EH (cell line): ENCODE results near the gene BRINP1.

Experiments
- DNase-seq: peaks from one replicate; pipeline ENCODE4 v3.0.0-alpha.2; 2015; ENCODE audit warnings: low read depth

Gene BRINP1

DNA sequence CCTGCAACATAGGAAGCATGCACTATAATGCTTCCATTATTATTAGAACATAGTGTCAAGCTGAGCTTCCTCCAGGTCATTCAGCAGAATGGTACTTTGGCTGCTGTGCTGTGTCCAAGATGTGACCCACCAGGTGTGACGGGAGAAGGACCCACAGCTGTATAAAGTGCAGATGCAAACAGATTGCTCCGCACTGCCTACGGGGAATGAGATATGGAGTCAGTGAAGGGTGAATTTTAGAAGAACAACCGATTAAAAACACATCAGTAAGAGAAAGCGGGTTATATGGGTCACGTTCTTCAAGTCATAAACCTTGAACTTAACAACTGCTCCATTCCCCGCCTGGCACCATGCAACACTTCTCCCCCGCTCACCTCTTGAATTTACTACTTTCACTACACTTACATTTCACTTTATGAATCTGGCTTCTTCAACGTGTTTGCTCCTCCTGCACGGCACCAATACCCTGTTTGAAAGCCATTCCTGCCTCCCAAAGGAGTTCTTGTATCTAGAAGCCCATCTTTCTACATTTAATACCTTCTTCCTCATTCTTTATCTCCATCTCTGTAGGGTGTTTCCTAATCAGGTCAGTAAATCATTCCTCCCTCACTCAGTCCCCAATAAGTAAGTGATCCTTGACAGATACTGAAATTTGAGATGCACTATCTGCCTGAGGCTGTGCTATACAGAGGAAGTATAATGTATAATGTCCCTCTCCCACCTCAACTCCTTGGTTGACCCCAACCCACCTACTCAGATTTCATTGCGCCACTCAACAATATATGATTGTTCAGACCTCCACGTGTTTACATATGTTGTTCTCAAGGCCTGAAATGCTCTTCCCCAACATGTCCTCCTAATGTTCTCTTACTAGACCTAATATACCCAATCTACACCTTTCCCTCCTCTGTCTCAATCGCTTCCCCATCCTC lies 25.9 kb downstream of the BRINP1 start:
- DNase-seq = no peak

DNA sequence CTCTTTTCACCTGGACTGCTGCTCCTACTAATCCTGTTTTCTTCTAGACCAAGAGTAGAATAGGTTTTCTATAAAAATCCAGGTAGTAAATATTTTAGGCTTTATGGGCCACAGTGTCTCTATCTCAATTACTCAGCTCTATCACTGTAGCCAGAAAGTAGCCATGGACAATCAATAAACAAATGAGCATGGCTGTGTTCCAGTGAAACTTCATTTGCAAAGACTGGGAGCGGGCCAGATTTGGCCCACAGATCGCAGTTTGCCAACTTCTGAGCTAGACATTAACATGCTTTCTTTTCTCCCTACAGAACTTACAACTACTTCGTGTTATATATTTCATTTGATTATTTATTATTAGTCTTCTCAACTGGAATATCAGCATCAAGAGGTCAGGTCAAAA lies 30.2 kb downstream of the BRINP1 start:
- DNase-seq = no peak

DNA sequence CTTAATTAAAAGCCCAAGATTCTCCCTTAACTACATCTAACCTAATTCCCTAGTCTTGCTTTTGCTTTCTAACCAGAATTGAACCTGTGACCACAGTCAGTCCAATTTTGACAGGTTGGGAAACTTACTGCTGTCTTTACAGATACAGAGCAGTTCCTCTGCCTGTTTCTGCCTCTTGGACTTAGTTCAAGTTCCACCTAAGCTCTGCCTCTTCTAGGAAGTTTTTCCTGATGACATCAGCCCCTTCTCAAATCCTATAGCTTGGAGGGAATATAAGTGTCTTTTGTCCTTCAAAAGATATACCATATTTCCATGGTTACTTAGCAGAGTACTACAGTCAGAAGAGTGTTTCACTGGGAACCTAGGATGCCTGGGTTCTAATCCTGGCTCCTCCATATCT lies 31.7 kb downstream of the BRINP1 start:
- DNase-seq = no peak

DNA sequence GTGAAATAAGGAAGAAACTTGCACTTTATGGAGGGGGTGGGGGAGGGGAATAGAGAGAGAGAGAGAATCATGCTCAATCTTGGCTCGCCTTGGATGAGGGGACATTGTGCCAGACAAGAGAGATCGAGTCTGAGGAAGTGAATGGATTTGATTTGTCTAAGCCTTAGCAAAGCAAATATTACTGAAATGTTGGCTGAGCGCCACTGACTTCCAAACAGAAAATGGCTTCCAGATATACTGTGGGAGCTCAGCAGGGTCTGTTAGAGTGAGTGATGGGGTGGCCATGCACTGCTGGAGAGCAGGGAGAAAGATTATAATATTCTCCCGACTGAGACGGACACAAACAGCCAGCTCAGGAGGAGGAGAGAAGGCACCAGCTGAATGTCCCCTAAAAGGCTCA lies 34.5 kb downstream of the BRINP1 start:
- no peak for DNase-seq

DNA sequence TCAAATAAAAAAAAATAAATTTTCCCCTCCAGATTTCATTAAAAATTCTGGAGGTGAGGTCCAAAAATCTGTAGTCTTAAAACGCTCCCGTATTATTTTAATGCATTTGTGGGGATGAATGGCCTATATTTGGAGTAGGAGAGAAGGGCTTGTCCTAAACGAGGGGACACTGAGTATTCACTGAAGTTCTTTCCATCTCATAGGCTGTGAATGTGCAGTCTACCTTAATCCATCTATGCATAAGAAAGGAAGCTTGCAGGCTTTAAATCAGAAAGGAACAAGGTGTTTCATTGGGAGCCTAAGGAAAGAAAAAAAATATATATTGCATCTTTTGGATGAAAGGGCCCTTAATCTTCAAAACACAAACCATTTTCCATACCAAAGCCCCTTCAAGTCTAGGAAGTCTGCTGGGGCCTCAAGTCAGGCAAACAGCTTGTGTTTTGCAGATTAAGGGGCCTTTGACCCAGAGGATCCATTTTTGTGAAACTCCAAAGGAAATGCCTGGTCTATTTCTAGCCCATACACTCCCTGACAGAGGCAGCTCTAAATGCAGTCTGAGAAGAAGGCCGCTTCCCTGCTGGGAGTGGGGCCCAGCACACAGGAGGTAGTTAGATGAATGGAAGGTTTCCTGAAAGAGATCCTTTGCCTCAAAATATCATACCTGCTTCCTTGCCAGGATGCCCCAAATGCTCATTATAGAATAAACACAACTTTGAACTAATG lies 35.6 kb downstream of the BRINP1 start:
- no peak for DNase-seq

DNA sequence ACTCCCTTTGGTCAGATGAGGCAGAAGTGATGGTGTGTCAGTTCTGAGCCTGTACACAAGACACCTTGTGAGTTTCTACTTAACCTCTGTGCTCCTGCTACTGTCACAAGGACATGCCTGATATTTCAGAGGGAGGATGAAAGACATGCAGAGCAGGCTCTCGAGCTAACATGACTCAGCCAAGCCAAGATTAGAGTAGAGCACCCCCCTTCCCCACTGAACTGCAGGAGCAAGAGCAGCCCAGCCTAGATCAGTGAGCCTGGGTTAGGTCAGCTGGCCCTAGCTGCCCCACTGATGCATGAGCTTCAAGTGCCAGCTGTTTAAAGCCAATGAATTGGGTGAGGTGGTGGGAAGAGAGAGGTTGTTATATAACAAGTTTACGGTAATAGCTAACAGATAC lies 36.7 kb downstream of the BRINP1 start:
- no peak for DNase-seq

DNA sequence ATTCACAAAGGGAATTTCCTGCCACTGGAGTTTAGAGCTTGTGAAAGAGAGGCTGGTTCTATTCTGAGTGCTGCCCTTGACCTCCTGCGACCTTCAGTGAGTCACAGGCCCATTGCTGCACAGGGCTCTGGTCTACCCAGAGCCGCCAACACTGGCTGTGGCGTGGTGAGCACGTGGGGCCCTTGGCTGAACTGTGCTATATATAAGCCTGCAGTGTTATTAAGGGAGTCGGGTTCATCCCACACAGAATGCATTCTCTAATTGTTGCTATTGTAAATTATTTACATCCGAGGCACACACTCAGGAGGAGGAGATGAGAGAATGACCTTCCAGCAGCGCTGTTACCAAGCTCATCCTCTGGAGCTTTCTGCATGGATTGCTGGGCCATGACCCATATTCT lies 47.1 kb downstream of the BRINP1 start:
- DNase-seq = no peak

DNA sequence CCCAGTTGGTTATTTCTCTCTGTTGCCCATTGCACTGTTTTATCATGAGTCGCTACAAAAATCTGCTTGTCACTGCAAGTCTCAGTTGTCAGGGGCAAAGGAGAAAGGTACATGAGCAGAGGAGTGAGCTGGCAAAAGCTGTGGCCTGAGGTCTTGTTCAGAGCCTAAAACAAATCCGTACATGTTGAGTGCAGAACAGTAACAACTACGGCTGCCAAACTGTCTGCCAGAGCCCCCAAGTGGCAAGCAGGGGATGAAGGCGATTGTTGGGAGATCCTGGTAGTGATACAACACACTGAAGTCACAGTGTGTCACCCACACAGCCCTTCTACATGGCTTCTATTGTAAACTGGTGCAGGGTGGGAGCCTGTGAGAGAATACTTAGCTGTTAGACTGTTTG lies 50.9 kb downstream of the BRINP1 start:
- no peak for DNase-seq

DNA sequence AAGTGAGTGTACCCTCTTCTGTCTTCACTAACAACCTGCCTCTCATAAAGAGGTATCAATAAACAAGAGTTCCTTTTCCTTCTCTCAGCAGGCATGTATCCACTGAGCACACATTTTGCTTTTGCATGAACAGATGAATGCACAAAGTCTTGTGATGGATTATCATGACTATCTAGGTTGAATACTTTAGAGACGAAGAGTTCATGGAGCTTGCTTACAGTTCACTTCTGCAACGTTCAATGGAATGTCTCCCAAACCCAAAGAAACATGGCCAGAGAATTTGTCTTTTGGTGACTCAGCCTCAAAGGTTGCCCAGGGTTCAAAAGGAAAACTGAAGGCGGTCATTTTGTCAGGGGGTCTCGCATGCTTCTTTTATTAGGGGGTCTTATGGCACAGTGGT lies 55.4 kb downstream of the BRINP1 start:
- DNase-seq = no peak

DNA sequence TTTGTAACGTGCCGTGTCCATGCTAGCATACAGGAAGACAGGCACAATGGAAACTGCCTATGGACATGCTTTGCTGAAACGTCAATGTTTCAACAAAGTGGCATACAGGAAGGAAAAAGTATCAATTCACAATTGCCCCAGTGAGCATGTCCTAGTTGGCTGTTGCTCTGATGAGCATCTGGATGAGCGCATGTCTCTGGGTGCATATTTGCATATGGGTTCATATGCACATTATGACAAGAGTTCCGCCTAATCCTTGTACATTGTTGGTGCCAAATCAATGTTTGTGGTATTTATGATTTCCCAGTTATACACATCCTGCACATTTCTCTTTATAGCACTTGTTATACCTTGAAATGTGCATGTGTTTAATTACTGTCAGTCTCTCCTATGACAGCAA lies 58.5 kb downstream of the BRINP1 start:
- DNase-seq = no peak

DNA sequence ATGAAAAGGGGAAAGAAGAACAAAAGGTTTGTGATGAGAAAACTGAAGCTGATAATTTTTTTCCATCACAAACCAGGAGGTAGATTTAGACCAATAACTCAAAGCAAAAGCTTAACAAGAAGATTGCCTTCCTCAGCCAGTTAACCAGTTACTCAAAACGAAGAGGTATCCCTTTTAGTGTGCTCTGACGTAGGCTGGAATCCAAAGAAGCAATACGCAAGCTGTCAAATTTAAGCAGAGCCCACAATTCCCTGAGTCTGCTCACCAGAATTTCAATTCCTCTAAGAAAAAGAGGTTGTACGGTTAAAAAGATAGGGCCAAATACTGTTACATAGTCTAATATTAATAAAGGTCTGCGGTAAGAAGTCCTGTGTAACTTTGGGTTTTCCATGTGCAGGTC lies 61.8 kb downstream of the BRINP1 start:
- no peak for DNase-seq

DNA sequence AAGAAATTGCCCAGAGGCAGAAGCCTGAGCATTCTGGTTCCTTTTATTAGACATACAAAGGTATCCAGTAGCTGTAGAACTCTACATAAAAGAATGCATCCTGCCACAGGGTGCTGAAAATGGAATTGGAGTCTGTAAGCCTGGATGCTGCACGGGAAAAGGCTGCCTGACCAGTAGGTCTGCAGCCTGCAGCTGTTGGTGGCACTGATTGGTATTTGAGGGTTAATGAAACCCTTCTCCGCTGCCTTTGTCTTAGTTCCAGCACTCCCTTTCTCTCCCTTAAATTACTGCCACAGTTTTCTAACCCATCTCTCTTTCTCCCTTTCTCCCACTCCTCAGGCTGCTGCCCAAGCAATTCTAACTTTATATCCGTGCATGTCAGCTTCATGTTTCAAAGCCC lies 64.7 kb downstream of the BRINP1 start:
- DNase-seq = no peak

DNA sequence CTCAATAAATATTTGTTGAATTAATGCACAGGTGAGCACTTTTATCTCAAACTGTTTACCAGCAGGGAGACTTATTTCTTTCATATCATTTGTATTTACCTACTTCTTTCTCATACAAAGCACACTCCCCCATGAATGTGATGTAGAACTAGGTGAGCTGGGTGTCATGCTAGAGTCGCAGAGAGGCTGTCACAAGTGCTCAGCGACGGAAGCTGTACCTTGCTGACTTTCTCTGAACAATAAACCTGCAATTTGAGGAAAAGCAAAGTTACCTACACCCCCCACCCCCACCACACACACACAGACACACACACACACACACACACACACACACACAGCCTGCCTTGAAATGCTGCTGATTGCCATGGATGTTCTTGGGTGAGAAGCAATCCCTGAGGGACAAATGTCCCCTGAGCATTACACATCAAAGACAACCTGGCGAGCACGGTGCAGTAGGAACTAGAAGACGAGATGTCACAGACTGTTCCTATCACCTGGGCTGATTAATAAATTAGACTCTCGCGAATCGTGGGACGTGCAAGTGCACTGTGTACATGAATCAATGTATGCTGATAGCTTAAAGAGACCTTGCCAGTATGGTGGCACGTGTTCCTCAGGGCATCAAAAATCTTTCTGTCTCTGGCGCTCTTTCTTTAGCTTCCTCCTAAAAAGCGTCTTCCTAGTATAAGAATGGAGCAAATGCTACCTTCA lies 66.1 kb downstream of the BRINP1 start:
- no peak for DNase-seq

DNA sequence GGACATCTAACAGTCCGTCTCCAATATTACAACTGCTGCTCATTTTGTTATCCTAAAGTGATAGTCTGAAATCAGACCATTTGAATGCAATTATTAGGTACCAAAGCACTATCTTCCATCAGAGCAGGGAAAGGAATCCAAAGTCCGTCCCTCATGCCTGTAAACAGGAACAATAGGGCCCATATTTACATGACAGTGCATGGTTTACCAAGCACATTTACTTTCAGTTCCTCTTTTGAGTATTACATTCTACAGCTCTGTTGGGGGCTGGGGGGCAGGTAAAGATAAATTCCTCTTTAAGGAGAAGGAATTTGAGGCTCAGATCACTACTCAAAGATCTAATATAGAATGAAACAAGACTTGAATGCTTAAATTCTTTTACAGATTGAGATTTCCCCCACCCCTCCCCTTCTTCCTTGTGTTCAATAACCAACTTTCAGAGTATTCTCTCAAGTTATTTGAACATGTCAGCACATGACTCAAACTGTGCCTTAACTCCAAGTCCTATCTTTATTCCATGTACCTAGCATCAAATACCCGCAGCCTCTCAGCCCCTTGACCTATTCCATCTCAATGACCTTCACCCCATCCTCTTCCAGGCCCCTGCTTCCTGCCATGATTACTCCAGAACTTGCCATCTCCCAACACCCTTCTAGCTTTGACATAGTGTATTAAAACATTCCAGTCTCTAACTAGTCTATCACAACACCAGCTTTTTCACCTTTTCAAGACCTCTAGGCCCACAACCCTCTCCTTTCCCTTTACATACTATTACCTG lies 71.0 kb downstream of the BRINP1 start:
- no peak for DNase-seq

DNA sequence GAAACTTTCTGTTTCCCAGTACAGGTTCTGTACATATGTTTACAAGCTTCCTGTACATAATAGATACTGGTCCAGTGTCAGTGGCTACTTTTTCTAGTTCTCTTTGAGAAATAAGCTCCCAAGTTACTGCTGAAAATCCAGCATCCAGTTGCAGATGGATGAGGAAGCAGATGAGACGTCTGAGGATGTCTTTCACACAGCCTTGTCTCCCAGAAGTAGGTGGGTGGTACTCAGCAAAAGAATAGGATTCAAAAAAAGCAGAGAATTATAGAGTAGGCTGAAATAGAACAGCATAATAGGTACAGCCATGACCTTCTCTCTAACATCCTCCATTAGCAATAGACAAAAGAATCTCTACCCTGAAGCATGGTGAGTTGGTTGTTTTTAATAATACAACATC lies 77.7 kb downstream of the BRINP1 start:
- no peak for DNase-seq

DNA sequence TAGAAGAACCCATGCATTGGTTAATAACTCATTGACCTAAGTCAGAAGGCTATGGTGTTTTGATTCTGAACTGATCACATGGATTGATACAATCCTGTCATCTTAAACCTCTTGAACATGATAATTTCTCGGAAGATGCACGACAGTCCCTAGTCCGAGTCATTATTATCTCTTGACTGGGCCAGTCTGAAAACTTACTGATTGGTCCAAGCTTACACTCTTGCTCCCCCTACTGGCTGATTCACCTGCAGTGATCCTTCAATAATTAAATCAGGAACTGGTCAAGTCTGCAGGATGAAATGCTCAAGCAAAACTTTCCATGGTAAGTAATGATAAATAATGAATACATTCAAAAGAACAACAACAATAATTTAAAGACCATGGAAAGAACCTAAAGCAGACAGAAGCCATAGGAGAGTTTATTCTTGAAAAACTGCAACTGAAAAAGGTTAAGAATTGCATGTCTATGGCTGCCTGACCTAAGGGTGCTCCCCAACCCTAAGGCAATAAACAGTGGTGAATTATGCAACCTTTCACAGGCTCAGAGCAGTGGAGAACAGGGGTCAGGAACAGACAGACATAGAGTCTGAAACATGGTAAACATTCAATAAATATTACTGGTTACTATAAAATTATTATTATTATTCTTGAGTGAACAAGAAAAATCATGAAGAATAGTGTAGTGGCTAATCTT lies 79.3 kb downstream of the BRINP1 start:
- peak; percentile 47 for DNase-seq

DNA sequence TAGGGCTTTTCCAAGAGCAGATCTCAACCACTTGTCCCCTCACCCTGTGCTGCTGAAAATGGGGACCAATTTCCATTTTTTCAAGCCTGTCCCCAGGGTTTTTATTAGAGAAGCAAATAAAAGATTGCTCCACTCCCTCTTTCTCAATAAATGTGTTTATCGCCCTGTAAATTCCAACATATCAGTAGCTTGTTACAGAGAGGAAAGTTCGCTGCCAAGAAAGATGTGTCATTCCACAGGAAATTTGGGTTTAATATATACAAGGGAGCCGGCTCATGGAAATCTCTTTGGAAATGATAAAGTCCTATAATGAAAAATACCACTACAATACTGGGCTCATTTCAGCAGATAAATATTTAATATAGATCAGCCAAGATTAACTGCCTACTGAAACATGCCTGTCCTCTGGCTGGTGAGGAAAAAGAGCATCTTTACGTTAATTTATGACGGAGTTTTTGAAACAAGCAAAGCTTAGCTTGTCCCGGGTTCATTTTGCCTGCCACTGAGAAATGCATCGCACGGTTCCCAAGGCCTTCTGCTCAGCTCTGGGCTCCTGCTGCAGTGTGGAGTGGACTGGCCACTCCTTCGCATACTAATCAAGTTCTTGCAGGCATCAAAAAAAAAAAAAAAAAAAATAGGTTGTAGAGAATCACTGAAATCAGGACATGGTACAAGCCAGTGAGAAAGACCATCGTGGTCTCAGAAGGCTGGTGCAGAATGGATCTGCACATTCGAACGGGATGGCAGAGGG lies 84.5 kb downstream of the BRINP1 start:
- DNase-seq = no peak

DNA sequence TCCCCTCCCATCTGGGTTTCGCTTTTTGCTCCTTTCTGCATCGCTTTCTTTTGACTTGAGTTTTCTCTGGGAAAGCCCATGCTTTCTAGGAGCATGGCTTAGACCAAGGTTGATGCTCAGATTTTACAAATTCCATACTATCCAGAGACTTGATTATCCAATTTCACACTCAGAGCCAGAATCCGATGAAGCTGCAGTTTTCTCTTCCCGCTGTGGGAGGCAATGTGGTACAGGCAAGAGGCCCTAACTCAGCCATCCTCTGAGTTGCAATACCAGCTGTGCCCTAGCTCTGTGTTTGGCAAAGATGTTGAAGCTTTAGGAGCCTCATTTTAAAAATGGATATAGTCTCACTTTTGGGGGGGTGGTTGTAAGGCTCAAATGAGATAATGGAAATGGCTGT lies 85.1 kb downstream of the BRINP1 start:
- no peak for DNase-seq

DNA sequence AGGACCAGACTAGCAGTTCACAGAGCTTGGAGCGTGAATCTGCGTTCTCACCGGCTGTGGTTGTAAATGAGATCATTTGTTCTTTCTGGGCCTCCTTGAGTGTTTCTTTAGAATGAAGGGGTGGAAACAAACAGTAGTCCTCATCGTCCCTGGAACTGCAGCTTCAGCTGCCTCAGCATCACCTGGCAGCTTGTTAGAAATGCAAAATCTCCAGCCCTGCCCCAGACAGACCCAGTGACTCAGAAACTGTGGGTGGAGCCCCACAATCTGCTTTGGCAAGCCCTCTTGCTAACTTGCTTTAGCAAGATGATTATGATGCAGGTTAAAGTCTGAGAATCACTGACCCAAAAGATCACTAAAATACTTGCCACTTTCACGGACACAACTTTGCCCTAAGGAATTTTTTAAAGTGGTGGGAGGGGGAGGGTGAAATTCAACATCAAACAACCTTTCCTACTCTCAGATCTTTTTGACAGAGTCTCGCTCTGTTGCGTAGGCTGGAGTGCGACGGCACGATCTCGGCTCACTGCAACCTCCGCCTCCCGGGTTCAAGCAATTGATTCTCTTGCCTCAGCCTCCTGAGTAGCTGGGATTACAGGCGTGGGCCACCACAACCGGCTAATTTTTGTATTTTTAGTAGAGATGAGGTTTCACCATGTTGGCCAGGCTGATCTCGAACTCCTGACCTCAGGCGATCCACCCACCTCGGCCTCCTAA lies 86.0 kb downstream of the BRINP1 start:
- DNase-seq = no peak

DNA sequence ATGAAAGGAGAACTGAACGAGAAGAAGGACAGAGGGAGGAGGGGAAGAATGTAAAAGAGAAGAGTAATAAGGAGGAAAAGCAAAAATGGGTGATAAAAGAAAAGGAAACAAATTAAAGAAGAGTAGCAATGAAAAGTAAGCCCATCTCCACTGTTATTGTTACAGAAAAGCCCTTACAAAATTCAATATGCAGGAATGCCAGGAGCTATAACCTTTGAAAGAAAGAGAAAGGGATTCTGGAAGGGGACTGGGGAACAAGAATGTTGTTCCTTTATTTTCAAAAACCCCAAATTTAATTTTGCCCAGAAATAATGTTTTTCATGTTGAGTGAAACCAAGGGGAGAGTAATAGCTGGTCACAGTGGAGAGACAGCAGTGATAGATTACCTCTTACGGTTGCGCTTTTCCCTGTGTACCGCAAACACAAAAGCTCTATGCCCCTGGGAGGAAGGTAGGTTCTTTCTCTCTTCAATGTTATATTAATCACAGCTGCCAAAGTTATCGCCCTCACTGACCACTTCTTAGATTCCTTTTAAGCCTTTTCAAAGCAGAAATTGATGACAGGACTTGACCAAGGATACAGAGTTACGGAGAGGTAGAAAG lies 86.7 kb downstream of the BRINP1 start:
- DNase-seq = no peak
